ENCODE measurements around the gene STARD9.
A peak's percentile ranks its signal among the peaks of the same experiment; 100 is the strongest.
"Not testable (repeated sequence)": the region's sequence is repeated elsewhere in the genome, so short reads cannot be mapped to it uniquely, and the experiment has no call there.

STARD9 gene

GRCh38 chr15:42621386-42621785 is 46.0 kb downstream of the STARD9 start:
- FAIRE-seq (peak; percentile 26), DNase-seq (ENCODE audit: extremely low spot score, insufficient read length, low read depth) (no peak)

GRCh38 chr15:42621996-42622925 is 46.9 kb downstream of the STARD9 start:
- FAIRE-seq (no peak), DNase-seq (ENCODE audit: extremely low spot score, insufficient read length, low read depth) (no peak)

GRCh38 chr15:42623951-42624350 is 48.5 kb downstream of the STARD9 start:
- DNase-seq (ENCODE audit: extremely low spot score, insufficient read length, low read depth) (no peak), FAIRE-seq (no peak)

- DNase-seq (ENCODE audit: extremely low spot score, insufficient read length, low read depth) = no peak
- no peak for FAIRE-seq
Observed at GRCh38 chr15:42627485-42627884, 52.1 kb downstream of the STARD9 start.

GRCh38 chr15:42628761-42629160 is 53.4 kb downstream of the STARD9 start:
- FAIRE-seq (no peak), DNase-seq (ENCODE audit: extremely low spot score, insufficient read length, low read depth) (no peak)

- FAIRE-seq (peak; percentile 29), DNase-seq (ENCODE audit: extremely low spot score, insufficient read length, low read depth) (no peak)
Observed at GRCh38 chr15:42632105-42632675, 56.8 kb downstream of the STARD9 start.

- no peak for FAIRE-seq
- DNase-seq (ENCODE audit: extremely low spot score, insufficient read length, low read depth) = no peak
Observed at GRCh38 chr15:42640109-42640508, 64.7 kb downstream of the STARD9 start.

GRCh38 chr15:42650208-42651066 is 75.0 kb downstream of the STARD9 start:
- DNase-seq (ENCODE audit: extremely low spot score, insufficient read length, low read depth) (peak; percentile 36), FAIRE-seq (peak; percentile 87)

GRCh38 chr15:42665827-42666226 is 90.4 kb downstream of the STARD9 start:
- FAIRE-seq (no peak), DNase-seq (ENCODE audit: extremely low spot score, insufficient read length, low read depth) (no peak)

GRCh38 chr15:42667855-42668254 is 92.4 kb downstream of the STARD9 start:
- DNase-seq (ENCODE audit: extremely low spot score, insufficient read length, low read depth) = no peak
- FAIRE-seq = no peak

- no peak for DNase-seq (ENCODE audit: extremely low spot score, insufficient read length, low read depth)
- FAIRE-seq = no peak
Observed at GRCh38 chr15:42670451-42670850, 95.0 kb downstream of the STARD9 start.

- DNase-seq (ENCODE audit: extremely low spot score, insufficient read length, low read depth) (no peak), FAIRE-seq (no peak)
Observed at GRCh38 chr15:42672444-42672843, 97.0 kb downstream of the STARD9 start.

- no peak for DNase-seq (ENCODE audit: extremely low spot score, insufficient read length, low read depth)
- no peak for FAIRE-seq
Observed at GRCh38 chr15:42674472-42674871, 99.1 kb downstream of the STARD9 start.

- DNase-seq (ENCODE audit: extremely low spot score, insufficient read length, low read depth) (no peak), FAIRE-seq (no peak)
Observed at GRCh38 chr15:42675021-42675420, 99.6 kb downstream of the STARD9 start.

- FAIRE-seq (no peak), DNase-seq (ENCODE audit: extremely low spot score, insufficient read length, low read depth) (no peak)
Observed at GRCh38 chr15:42679285-42680141, 104.1 kb downstream of the STARD9 start.

- FAIRE-seq = not testable (repeated sequence)
- peak; percentile 28 for DNase-seq (ENCODE audit: extremely low spot score, insufficient read length, low read depth)
Observed at GRCh38 chr15:42680142-42680482, 104.7 kb downstream of the STARD9 start.

- FAIRE-seq = no peak
- DNase-seq (ENCODE audit: extremely low spot score, insufficient read length, low read depth) = no peak
Observed at GRCh38 chr15:42681119-42681518, 105.7 kb downstream of the STARD9 start.

GRCh38 chr15:42686281-42686680 is 110.9 kb downstream of the STARD9 start:
- no peak for FAIRE-seq

GRCh38 chr15:42687740-42688139 is 112.3 kb downstream of the STARD9 start:
- no peak for FAIRE-seq
- no peak for DNase-seq (ENCODE audit: extremely low spot score, insufficient read length, low read depth)

More at GRCh38 chr15:42686281-42686680, 110.9 kb downstream of the STARD9 start:
- DNase-seq (ENCODE audit: extremely low spot score, insufficient read length, low read depth) = no peak

- DNase-seq (ENCODE audit: extremely low spot score, insufficient read length, low read depth) = no peak
- FAIRE-seq = no peak
Observed at GRCh38 chr15:42688301-42688700, 112.9 kb downstream of the STARD9 start.
